GM12878 (cell line): Measurements from ENCODE around the gene SLX9. TPM values are rescaled to one million over a fixed set of nuclear protein-coding genes. Genes with fewer than 3 reads are reported as not detected.

Experiments
- ATAC-seq: fragments of 200-7000 bp; cut with Tn5 transposase; 3 replicates; pipeline ENCODE4 v1.9.1; 2020; ENCODE audit warnings: mild to moderate bottlenecking, moderate library complexity
- BruUV-seq: library from RNA; stranded (reverse); fragments of 400-500 nt; replicated peaks from 2 replicates; lab custom pipeline; 2021; lab: Mats Ljungman, UMichigan
- CTCF ChIA-PET: fragments of 300-600 bp; sonication (Branson Sonifier 250); formaldehyde crosslinking; extraction: SDS; loops from one replicate; lab custom pipeline; 2021; ENCODE audit warnings: inconsistent platforms; lab: Yijun Ruan, JAX
- POLR2A ChIA-PET: fragments of 350-600 bp; formaldehyde crosslinking; extraction: SDS; loops from one replicate; lab custom pipeline; 2021; ENCODE audit warnings: inconsistent platforms; lab: Charles Lee
- RAD21 ChIA-PET: fragments of 300-600 bp; sonication (Branson Sonifier 250); formaldehyde crosslinking; loops from one replicate; lab custom pipeline; 2023; ENCODE audit warnings: antibody characterized with exemption; ENCODE audit not compliant: unreplicated experiment; lab: Charles Lee
- SMC1A ChIA-PET: fragments of 300-600 bp; sonication (Branson Sonifier 250); formaldehyde crosslinking; loops from one replicate; lab custom pipeline; 2023; ENCODE audit not compliant: unreplicated experiment, uncharacterized antibody; lab: Charles Lee
- DNase-seq: peaks from one replicate; pipeline ENCODE4 v3.0.0-alpha.2; 2011; ENCODE audit warnings: low read depth, low spot score
- FAIRE-seq: peaks from 3 replicates; lab custom pipeline; 2011; peaks lifted over from hg19 to GRCh38; lab: Jason Lieb, UNC
- H2AFZ ChIP-seq: 2 replicates; pipeline ENCODE4 v1.6.0; 2011; ENCODE audit warnings: low read depth, low read length, control low read depth; ENCODE audit not compliant: control insufficient read depth
- H3K27ac ChIP-seq: 2 replicates; pipeline ENCODE4 v1.5.1; 2011; ENCODE audit warnings: control low read depth; ENCODE audit not compliant: control insufficient read depth, insufficient read depth
- H3K27me3 ChIP-seq, 2 experiments: replicated peaks in 1 of 2; 2 replicates each; pipeline versions ENCODE4 v1.6.0 to v1.6.1; 2011; ENCODE audit warnings: low read length in 1 of 2; ENCODE audit not compliant: control insufficient read depth in 2 of 2, insufficient read depth in 2 of 2
- H3K36me3 ChIP-seq, 2 experiments: 2 replicates each; pipeline ENCODE4 v1.5.1; 2011; ENCODE audit warnings: low read length in 1 of 2; ENCODE audit not compliant: control insufficient read depth in 2 of 2, insufficient read depth in 2 of 2
- H3K4me1 ChIP-seq: 2 replicates; pipeline ENCODE4 v1.6.1; 2011; ENCODE audit warnings: mild to moderate bottlenecking, low read length, moderate library complexity, mixed read lengths; ENCODE audit not compliant: control insufficient read depth, insufficient read depth
- H3K4me2 ChIP-seq: 2 replicates; pipeline ENCODE4 v1.6.0; 2011; ENCODE audit warnings: control low read depth; ENCODE audit not compliant: control insufficient read depth, insufficient read depth
- H3K4me3 ChIP-seq: fragments of 200-600 bp; sonication (generic); 2 replicates; pipeline ENCODE4 v1.5.1; 2016
- H3K79me2 ChIP-seq: 2 replicates; pipeline ENCODE4 v1.6.0; 2011; ENCODE audit warnings: low read length; ENCODE audit not compliant: control insufficient read depth, insufficient read depth
- H3K9ac ChIP-seq: 2 replicates; pipeline ENCODE4 v1.8.0; 2011; ENCODE audit warnings: low read length, control low read depth, mixed read lengths; ENCODE audit not compliant: control insufficient read depth, insufficient read depth
- H3K9me3 ChIP-seq: replicated peaks from 3 replicates; pipeline ENCODE4 v1.5.1; 2011; ENCODE audit warnings: mild to moderate bottlenecking, low read length; ENCODE audit not compliant: control insufficient read depth, insufficient read depth
- H4K20me1 ChIP-seq: 2 replicates; pipeline ENCODE4 v1.6.0; 2011; ENCODE audit not compliant: control insufficient read depth, insufficient read depth
- BACH1 ChIP-seq: fragments of 450-650 bp; IDR thresholded peaks from 2 replicates; pipeline ENCODE4 v1.6.1; 2017; ENCODE audit warnings: mild to moderate bottlenecking, borderline replicate concordance
- HCFC1 ChIP-seq: fragments of 150-350 bp; IDR thresholded peaks from 2 replicates; pipeline ENCODE4 v1.6.1; 2014; ENCODE audit warnings: low read length
- KDM1A ChIP-seq: fragments of 200-600 bp; sonication (generic); IDR thresholded peaks from 2 replicates; pipeline ENCODE4 v1.6.1; 2016; ENCODE audit warnings: borderline replicate concordance
- NFYB ChIP-seq: IDR thresholded peaks from 2 replicates; pipeline ENCODE4 v1.6.1; 2011; ENCODE audit warnings: low read depth, mild to moderate bottlenecking, low read length, improper control_type of control experiment, moderate library complexity; ENCODE audit not compliant: insufficient read depth
- NRF1 ChIP-seq: conservative IDR thresholded peaks from 2 replicates; pipeline ENCODE4 v1.6.1; 2011; ENCODE audit warnings: mild to moderate bottlenecking, low read depth, low read length, improper control_type of control experiment
- POLR2AphosphoS2 ChIP-seq: IDR thresholded peaks from 2 replicates; pipeline ENCODE4 v1.6.1; 2011; ENCODE audit warnings: low read depth, mild to moderate bottlenecking, low read length, improper control_type of control experiment, moderate library complexity
- POU2F2 ChIP-seq: IDR thresholded peaks from 3 replicates; pipeline ENCODE4 v1.6.1; 2011; ENCODE audit warnings: low read depth, mild to moderate bottlenecking, low read length, borderline replicate concordance
- TAF1 ChIP-seq: IDR thresholded peaks from 2 replicates; pipeline ENCODE4 v1.6.1; 2011; ENCODE audit warnings: mild to moderate bottlenecking, low read depth, low read length, borderline replicate concordance
- WGBS: methylation state at CpG from one replicate; pipeline ENCODE4 v1.1.6; 2016; ENCODE audit warnings: low lambda C conversion rate; ENCODE audit not compliant: insufficient replicate concordance, insufficient coverage; ENCODE audit errors: missing lambda C conversion rate; 5-methylcytosine and 5-hydroxymethylcytosine counted together
- in situ Hi-C: fragments of 300-500 bp; cut with MboI; formaldehyde crosslinking; loops from 9 replicates; pipeline ENCODE4 v1.14.3; 2018; ENCODE audit warnings: mixed read lengths
- intact Hi-C: fragments of 100-400 bp; cut with micrococcal nuclease; formaldehyde crosslinking; loops from one replicate; pipeline ENCODE4 v1.14.2; 2022; ENCODE audit not compliant: unreplicated experiment
- polyA plus RNA-seq, 11 experiments: library from polyadenylated mRNA; depleted of rRNA in 4 of 11; unstranded in 6 of 11; stranded (reverse) in 5 of 11; fragments of >200 nt; fragmentation: Nextera tagmentation in 4 of 11; fragmentation: Illumina TruSeq in 1 of 11; extraction: Ambion mirVana in 4 of 11; extraction: Trizol in 1 of 11; gene quantifications; 1 replicate in 1 of 11; 2 replicates in 10 of 11; pipeline versions ENCODE4 v1.2.1 to v1.2.3, GENCODE V29; 2011 to 2016; ENCODE audit warnings: inconsistent platforms in 2 of 11, missing spikeins in 2 of 11, low read depth in 1 of 11
- total RNA-seq, 4 experiments: library from RNA; depleted of rRNA in 3 of 4; stranded (reverse); fragments of >200 nt in 3 of 4; fragmentation: Illumina TruSeq in 1 of 4; extraction: Trizol in 1 of 4; gene quantifications; 2 replicates each; pipeline versions ENCODE4 v1.2.1 to v1.2.3, GENCODE V29; 2013 to 2021

Gene SLX9
- total and polyA plus RNA-seq, 10 of the 15 experiments (the other 5 are each of a cell fraction or from before 2014, with no cell fraction given) = 0.69 to 81.3 (median 33.9) TPM

- Histone ChIP-seq H3K4me3 (no peak overlapping the region), H3K27me3 (no peaks in the 10 kb centered on the region), H3K9ac (no peak overlapping the region), H3K9me3 (no peaks in the 10 kb centered on the region), H3K4me1 (peaks cover 9% of the 10 kb centered on the region), H3K36me3 (peaks cover 17 to 47% of the 10 kb centered on the region in 2 experiments), H4K20me1 (no peaks in the 10 kb centered on the region), H3K27ac (no peak overlapping the region), H3K4me2 (no peak overlapping the region), H2AFZ (no peak overlapping the region), H3K79me2 (no peaks in the 10 kb centered on the region)
- in situ Hi-C loops (no loop called here), intact Hi-C loops (no loop called here)
- DNase-seq (no peak), ATAC-seq (no peak), FAIRE-seq (no peak)
- SMC1A ChIA-PET = no interaction called here
- RAD21 ChIA-PET = no interaction called here
- TF ChIP-seq POU2F2 (no peak), NFYB (no peak), POLR2AphosphoS2 (no peak), BACH1 (no peak), HCFC1 (no peak), KDM1A (no peak), NRF1 (no peak), TAF1 (no peak)
- 85% methylated on average over 7 of the region's 7 CpGs for WGBS
- BruUV-seq = no TSS peak
- POLR2A ChIA-PET = no interaction called here
- CTCF ChIA-PET = no interaction called here
Observed at GRCh38 chr21:44905728-44906090, 34.1 kb upstream of the SLX9 start.
